NCI-H1048 (cell line): Measurements from ENCODE around the gene PAK2.
"Not testable (repeated sequence)": the region's sequence is repeated elsewhere in the genome, so short reads cannot be mapped to it uniquely, and the experiment has no call there.

ENCODE experiments used
- DNase-seq: peaks from one replicate; lab custom pipeline; 2025; lab: John Stamatoyannopoulos, UW

PAK2 gene

GRCh38 chr3:196844235-196845219, 104.9 kb downstream of the PAK2 start:
- not testable (repeated sequence) for DNase-seq

- not testable (repeated sequence) for DNase-seq
Measured at GRCh38 chr3:196848375-196848774, 108.7 kb downstream of the PAK2 start.

DNA sequence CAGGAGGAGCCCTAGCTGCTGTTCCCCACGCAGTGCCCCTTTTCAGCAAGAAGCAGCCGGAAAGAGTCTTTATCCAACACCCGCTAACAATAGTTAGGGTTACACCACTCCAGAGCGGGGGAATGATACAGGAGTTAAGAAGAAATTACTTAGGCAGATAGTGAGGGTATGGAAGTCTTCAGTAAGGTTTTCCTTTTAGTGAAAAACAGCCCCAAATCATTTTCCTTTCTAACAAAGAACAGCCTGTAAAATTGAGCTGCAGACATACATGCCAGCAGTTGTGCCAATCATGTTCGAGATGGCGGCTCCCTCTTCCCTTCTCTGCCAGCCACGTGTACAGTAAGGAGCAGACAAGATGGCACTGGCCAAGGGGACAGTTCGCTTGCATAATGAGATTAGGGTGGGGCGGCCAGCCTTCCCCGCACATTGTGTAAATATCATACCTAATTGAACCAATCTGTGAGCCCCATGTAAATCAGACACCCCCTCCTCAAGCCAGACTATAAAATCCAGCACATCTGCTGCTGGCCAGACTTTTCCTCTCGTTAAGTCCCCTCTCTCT, 109.6 kb downstream of the PAK2 start:
- DNase-seq = no peak

DNA sequence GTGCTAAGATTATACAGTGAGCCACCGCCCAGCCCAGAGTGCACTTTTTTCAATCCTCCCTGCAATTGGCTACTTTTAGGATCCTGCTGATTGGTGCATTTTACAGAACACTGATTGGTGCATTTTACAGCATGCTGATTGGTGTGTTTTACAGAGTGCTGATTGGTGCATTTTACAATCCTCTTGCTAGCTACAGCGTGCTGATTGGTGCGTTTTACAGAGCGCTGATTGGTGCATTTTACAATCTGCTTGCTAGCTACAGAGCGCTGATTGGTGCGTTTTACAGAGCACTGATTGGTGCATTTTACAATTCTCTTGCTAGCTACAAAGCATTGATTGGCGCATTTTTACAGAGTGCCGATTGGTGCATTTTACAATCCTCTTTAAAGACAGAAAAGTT, 123.3 kb downstream of the PAK2 start:
- DNase-seq = not testable (repeated sequence)

DNA sequence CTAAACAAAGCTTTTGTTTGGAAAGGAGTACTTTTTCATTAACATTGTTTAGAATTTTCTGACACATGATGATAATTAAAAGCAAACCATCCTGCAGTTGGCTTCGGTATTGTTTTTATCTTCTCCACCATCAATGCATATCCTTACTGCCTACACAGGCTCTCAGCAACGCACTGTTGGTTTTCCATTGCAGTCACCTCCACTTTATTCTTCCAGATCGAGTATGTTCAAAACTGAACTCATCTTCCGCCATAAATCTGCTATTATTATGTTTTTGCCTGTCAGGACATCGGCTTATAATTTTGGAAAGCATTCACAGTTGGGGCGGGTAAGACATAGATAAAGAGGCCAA, 127.5 kb downstream of the PAK2 start:
- DNase-seq = no peak

- peak; percentile 75 for DNase-seq
Measured at GRCh38 chr3:196867507-196868296, 128.0 kb downstream of the PAK2 start, which contains the start of gene SENP5. Gene SENP5, plus strand, starts transcription at chr3:196867920. Its CDS starts 17,262 bp downstream, at chr3:196885182.

DNA sequence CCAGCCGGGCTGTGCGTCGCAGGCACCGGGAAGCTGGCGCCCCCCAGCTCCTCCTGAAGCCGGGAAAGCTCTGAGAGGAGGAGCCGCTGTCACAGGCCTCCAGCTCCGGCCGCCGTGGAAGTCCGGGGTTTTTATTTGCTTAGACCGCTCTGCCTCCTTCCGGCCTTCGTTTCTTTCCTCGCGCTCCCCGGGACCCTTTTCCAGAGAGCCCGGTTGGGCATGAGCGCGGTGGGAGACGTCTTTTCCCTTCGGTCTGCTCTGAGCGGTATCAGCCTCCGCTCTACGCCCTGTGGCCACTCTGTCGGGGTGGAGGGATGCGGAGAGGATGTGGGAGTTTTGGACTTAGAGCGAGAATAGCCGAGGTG, 128.6 kb downstream of the PAK2 start:
- no peak for DNase-seq

GRCh38 chr3:196872316-196872715, 132.7 kb downstream of the PAK2 start:
- no peak for DNase-seq

DNA sequence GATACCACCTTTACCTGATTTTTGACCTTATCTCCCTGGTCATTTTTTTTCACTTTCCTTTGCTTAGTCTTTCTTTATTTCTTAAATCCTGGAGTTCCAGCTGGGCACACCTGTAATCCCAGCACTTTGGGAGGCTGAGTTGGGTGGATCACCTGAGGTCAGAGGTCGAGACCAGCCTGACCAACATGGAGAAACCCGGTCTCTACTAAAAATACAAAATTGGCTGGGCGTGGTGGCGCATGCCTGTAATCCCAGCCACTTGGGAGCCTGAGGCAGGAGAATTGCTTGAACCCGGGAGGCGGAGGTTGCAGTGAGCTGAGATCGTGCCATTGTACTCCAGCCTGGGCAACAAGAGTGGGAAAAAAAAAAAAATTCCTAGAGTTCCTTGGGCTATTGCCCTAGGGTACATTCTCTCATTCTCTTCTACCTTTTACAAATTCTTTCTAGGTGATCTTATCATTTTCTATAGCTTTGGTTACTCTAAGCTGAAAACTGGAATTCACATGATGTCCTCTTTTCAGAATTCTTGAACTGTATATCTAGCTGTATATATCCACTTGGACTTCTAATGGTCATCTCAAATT, 134.9 kb downstream of the PAK2 start:
- not testable (repeated sequence) for DNase-seq

- DNase-seq = no peak
Measured at GRCh38 chr3:196875258-196875657, 135.6 kb downstream of the PAK2 start.
